ENCODE data around the gene IPO11.

The IPO11 gene

GRCh38 chr5:62412549-62413329 lies at the start of gene IPO11:
Gene IPO11, plus strand, starts transcription at chr5:62412763. Its CDS starts 24,517 bp downstream, at chr5:62437280.
- peak; percentile 65 to 100 (median 96) for DNase-seq

- DNase-seq = no peak
Measured at GRCh38 chr5:62369039-62369438, 43.5 kb upstream of the IPO11 start.

GRCh38 chr5:62371409-62371808 lies 41.2 kb upstream of the IPO11 start:
- DNase-seq = no peak

GRCh38 chr5:62372600-62372999 lies 40.0 kb upstream of the IPO11 start:
- no peak for DNase-seq

- DNase-seq = no peak
Measured at GRCh38 chr5:62373382-62373781, 39.2 kb upstream of the IPO11 start.

GRCh38 chr5:62374090-62374489 lies 38.5 kb upstream of the IPO11 start:
- DNase-seq = no peak

- no peak for DNase-seq
Measured at GRCh38 chr5:62375627-62376026, 36.9 kb upstream of the IPO11 start.

GRCh38 chr5:62376064-62376463 lies 36.5 kb upstream of the IPO11 start:
- DNase-seq = no peak

GRCh38 chr5:62385131-62385530 lies 27.4 kb upstream of the IPO11 start:
- DNase-seq = no peak

- no peak for DNase-seq
Measured at GRCh38 chr5:62385816-62386400, 26.7 kb upstream of the IPO11 start.

GRCh38 chr5:62386824-62387223 lies 25.7 kb upstream of the IPO11 start:
- DNase-seq = no peak

GRCh38 chr5:62395210-62395950 lies 17.2 kb upstream of the IPO11 start:
- DNase-seq = no peak

GRCh38 chr5:62403411-62404250 lies 8.9 kb upstream of the IPO11 start, which contains the start of gene DIMT1:
Gene DIMT1, minus strand, starts transcription at chr5:62403905. Its CDS starts 133 bp downstream, at chr5:62403772.
- peak; percentile 66 to 98 (median 95) for DNase-seq

- no peak for DNase-seq
Measured at GRCh38 chr5:62413711-62414110, 1.1 kb downstream of the IPO11 start.

- no peak for DNase-seq
Measured at GRCh38 chr5:62418462-62419076, 6.0 kb downstream of the IPO11 start.

- DNase-seq = no peak
Measured at GRCh38 chr5:62419609-62420008, 7.0 kb downstream of the IPO11 start.

- DNase-seq = no peak
Measured at GRCh38 chr5:62421414-62421813, 8.9 kb downstream of the IPO11 start.

- DNase-seq = no peak
Measured at GRCh38 chr5:62424763-62425162, 12.2 kb downstream of the IPO11 start.

- DNase-seq = no peak
Measured at GRCh38 chr5:62431735-62432620, 19.4 kb downstream of the IPO11 start.

- no peak for DNase-seq
Measured at GRCh38 chr5:62432621-62433064, 20.1 kb downstream of the IPO11 start.

Data from nucleus accumbens (tissue), 56 donors.